GM12878 (cell line): ENCODE measurements around the gene TBC1D2B. TPM values are rescaled to one million over a fixed set of nuclear protein-coding genes. Genes with fewer than 3 reads are reported as not detected.
A peak's percentile ranks its signal among the peaks of the same experiment; 100 is the strongest.

Source experiments
- BHLHE40 ChIP-seq, 2 experiments: fragments of 450-650 bp in 1 of 2; IDR thresholded peaks; 2 replicates each; pipeline ENCODE4 v1.6.1; 2011 to 2017; ENCODE audit warnings: low read depth in 2 of 2, borderline replicate concordance in 1 of 2, improper control_type of control experiment in 1 of 2, low read length in 1 of 2, mild to moderate bottlenecking in 1 of 2
- DPF2 ChIP-seq: fragments of 450-650 bp; IDR thresholded peaks from 2 replicates; pipeline ENCODE4 v1.6.1; 2017; ENCODE audit warnings: mild to moderate bottlenecking
- EP300 ChIP-seq, 2 experiments: fragments of 150-350 bp in 1 of 2; IDR thresholded peaks; 2 replicates each; pipeline ENCODE4 v1.6.1; 2011 to 2012; ENCODE audit warnings: low read depth in 2 of 2, low read length in 2 of 2, borderline replicate concordance in 1 of 2, improper control_type of control experiment in 1 of 2, inconsistent platforms in 1 of 2; ENCODE audit not compliant: control insufficient read depth in 1 of 2
- HDAC2 ChIP-seq: fragments of 200-600 bp; sonication (generic); IDR thresholded peaks from 2 replicates; pipeline ENCODE4 v1.6.1; 2017
- MTA3 ChIP-seq: IDR thresholded peaks from 2 replicates; pipeline ENCODE4 v1.6.1; 2012; ENCODE audit warnings: low read length, inconsistent platforms, borderline replicate concordance
- NR2C1 ChIP-seq: fragments of 450-650 bp; IDR thresholded peaks from 2 replicates; pipeline ENCODE4 v1.6.1; 2017; ENCODE audit warnings: antibody characterized with exemption, mild to moderate bottlenecking, moderate library complexity
- NR2C2 ChIP-seq: IDR thresholded peaks from 2 replicates; pipeline ENCODE4 v1.6.1; 2011; ENCODE audit warnings: borderline replicate concordance, low read depth; ENCODE audit not compliant: control insufficient read depth, insufficient read length
- NR2F1 ChIP-seq: fragments of 450-650 bp; conservative IDR thresholded peaks from 2 replicates; pipeline ENCODE4 v1.6.1; 2017; ENCODE audit warnings: mild to moderate bottlenecking
- PML ChIP-seq: IDR thresholded peaks from 2 replicates; pipeline ENCODE4 v1.6.1; 2012; ENCODE audit warnings: low read length, inconsistent platforms
- POLR2A ChIP-seq: IDR thresholded peaks from 2 replicates; pipeline ENCODE4 v1.6.1; 2011; ENCODE audit warnings: low read depth, mild to moderate bottlenecking, low read length
- POLR2AphosphoS5 ChIP-seq: IDR thresholded peaks from 2 replicates; pipeline ENCODE4 v1.6.1; 2011; ENCODE audit warnings: mild to moderate bottlenecking, low read length, inconsistent platforms
- POU2F2 ChIP-seq: IDR thresholded peaks from 3 replicates; pipeline ENCODE4 v1.6.1; 2011; ENCODE audit warnings: low read depth, mild to moderate bottlenecking, low read length, borderline replicate concordance
- TCF12 ChIP-seq: IDR thresholded peaks from 2 replicates; pipeline ENCODE4 v1.6.1; 2011; ENCODE audit warnings: low read depth, mild to moderate bottlenecking, low read length
- TCF7 ChIP-seq: IDR thresholded peaks from 2 replicates; pipeline ENCODE4 v1.6.1; 2014; ENCODE audit warnings: antibody characterized with exemption, borderline replicate concordance
- ZNF24 ChIP-seq: fragments of 450-650 bp; IDR thresholded peaks from 2 replicates; pipeline ENCODE4 v1.6.1; 2017; ENCODE audit warnings: antibody characterized with exemption, mild to moderate bottlenecking
- polyA plus RNA-seq, 11 experiments: library from polyadenylated mRNA; depleted of rRNA in 4 of 11; unstranded in 6 of 11; stranded (reverse) in 5 of 11; fragments of >200 nt; fragmentation: Nextera tagmentation in 4 of 11; fragmentation: Illumina TruSeq in 1 of 11; extraction: Ambion mirVana in 4 of 11; extraction: Trizol in 1 of 11; gene quantifications; 1 replicate in 1 of 11; 2 replicates in 10 of 11; pipeline versions ENCODE4 v1.2.1 to v1.2.3, GENCODE V29; 2011 to 2016; ENCODE audit warnings: inconsistent platforms in 2 of 11, missing spikeins in 2 of 11, low read depth in 1 of 11
- total RNA-seq, 4 experiments: library from RNA; depleted of rRNA in 3 of 4; stranded (reverse); fragments of >200 nt in 3 of 4; fragmentation: Illumina TruSeq in 1 of 4; extraction: Trizol in 1 of 4; gene quantifications; 2 replicates each; pipeline versions ENCODE4 v1.2.1 to v1.2.3, GENCODE V29; 2013 to 2021
- TF ChIP-seq, protein P1 (sequence below): IDR thresholded peaks from 2 replicates; pipeline ENCODE4 v1.6.1; 2011; ENCODE audit warnings: low read depth, low read length, improper control_type of control experiment, borderline replicate concordance
- TF ChIP-seq, protein P2 (sequence below): IDR thresholded peaks from 2 replicates; pipeline ENCODE4 v1.6.1; 2012; ENCODE audit warnings: low read depth, low read length, improper control_type of control experiment
- TF ChIP-seq, protein P3 (sequence below): fragments of 450-650 bp; IDR thresholded peaks from 2 replicates; pipeline ENCODE4 v1.6.1; 2016; ENCODE audit warnings: mild to moderate bottlenecking
- TF ChIP-seq, protein P4 (sequence below): fragments of 450-650 bp; IDR thresholded peaks from 2 replicates; pipeline ENCODE4 v1.6.1; 2016; ENCODE audit warnings: mild to moderate bottlenecking
- TF ChIP-seq, protein P5 (sequence below): fragments of 450-650 bp; conservative IDR thresholded peaks from 2 replicates; pipeline ENCODE4 v1.6.1; 2017; ENCODE audit warnings: mild to moderate bottlenecking, moderate library complexity
- TF ChIP-seq, protein P6 (sequence below): fragments of 450-650 bp; formaldehyde crosslinking; IDR thresholded peaks from 2 replicates; pipeline ENCODE4 v1.4.0; 2022; ENCODE audit warnings: mild to moderate bottlenecking, moderate library complexity

TBC1D2B gene
- total and polyA plus RNA-seq, 10 of the 15 experiments (the other 5 are each of a cell fraction or from before 2014, with no cell fraction given): 1.3 to 53.4 (median 19.4) TPM

DNA sequence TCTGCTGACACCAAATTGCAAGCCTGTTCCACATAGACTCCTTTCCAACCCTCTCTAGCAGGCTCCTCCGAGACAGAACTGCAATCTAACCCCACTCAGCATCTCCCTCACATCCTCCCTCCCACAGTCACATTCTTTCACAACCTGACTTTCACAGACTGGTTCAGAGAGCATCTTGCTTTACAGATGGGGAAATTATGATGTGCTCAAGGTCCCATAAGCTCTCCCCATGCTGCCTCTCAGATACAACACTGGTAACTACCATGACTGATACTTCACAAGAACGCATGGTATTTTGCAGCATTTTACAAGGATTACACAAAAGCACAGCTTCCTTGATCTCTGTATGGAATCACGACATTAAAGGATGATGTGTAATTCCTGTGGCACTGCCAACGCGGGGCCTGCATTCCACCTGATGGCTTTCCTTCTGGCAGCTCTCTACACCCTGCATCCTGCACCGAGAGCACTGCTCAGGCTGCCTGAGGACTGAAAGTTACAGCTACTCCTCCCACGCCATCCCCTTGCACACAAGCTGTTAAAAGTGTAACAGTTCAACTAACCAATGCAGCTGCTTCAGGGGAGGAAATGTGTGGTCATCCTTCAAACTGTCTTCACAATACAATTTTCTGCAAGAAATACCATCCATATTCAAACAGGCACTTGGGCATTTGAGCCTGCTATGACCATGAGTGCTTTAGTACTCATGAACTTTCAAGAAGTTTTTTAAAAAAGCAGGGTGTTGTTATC lies 27.6 kb downstream of the TBC1D2B start (continued):
- TF ChIP-seq POLR2A (peak; percentile 63), HDAC2 (no peak), PML (peak; percentile 38; the same call in 1 of the 2 replicates), NR2C2 (no peak), BHLHE40 (IDR thresholded peaks at IDR 0.05; ENCODE audit: borderline replicate concordance in 1 of 2, low read depth in 2 of 2, low read length in 1 of 2) (peak; percentile 44 to 60; a peak in 2 of 4 replicates), TCF7 (no peak), EP300 (IDR thresholded peaks at IDR 0.05; ENCODE audit: borderline replicate concordance in 1 of 2, control insufficient read depth in 1 of 2, low read depth in 2 of 2, low read length in 2 of 2) (peak; percentile 52 to 84), TCF12 (peak; percentile 91), POU2F2 (peak; percentile 47; the same call in 1 of the 3 replicates), NR2C1 (no peak), MTA3 (no peak), ZNF24 (no peak; the same call in 1 of the 2 replicates), DPF2 (peak; percentile 82), POLR2AphosphoS5 (peak; percentile 64), NR2F1 (no peak)
- TF ChIP-seq, protein P1, sequence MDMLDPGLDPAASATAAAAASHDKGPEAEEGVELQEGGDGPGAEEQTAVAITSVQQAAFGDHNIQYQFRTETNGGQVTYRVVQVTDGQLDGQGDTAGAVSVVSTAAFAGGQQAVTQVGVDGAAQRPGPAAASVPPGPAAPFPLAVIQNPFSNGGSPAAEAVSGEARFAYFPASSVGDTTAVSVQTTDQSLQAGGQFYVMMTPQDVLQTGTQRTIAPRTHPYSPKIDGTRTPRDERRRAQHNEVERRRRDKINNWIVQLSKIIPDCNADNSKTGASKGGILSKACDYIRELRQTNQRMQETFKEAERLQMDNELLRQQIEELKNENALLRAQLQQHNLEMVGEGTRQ: no peak; the same call in 1 of the 2 replicates
- TF ChIP-seq, protein P2, sequence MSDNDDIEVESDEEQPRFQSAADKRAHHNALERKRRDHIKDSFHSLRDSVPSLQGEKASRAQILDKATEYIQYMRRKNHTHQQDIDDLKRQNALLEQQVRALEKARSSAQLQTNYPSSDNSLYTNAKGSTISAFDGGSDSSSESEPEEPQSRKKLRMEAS: peak; percentile 28; the same call in 1 of the 2 replicates
- TF ChIP-seq, protein P3, sequence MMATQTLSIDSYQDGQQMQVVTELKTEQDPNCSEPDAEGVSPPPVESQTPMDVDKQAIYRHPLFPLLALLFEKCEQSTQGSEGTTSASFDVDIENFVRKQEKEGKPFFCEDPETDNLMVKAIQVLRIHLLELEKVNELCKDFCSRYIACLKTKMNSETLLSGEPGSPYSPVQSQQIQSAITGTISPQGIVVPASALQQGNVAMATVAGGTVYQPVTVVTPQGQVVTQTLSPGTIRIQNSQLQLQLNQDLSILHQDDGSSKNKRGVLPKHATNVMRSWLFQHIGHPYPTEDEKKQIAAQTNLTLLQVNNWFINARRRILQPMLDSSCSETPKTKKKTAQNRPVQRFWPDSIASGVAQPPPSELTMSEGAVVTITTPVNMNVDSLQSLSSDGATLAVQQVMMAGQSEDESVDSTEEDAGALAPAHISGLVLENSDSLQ: no peak
- TF ChIP-seq, protein P4, sequence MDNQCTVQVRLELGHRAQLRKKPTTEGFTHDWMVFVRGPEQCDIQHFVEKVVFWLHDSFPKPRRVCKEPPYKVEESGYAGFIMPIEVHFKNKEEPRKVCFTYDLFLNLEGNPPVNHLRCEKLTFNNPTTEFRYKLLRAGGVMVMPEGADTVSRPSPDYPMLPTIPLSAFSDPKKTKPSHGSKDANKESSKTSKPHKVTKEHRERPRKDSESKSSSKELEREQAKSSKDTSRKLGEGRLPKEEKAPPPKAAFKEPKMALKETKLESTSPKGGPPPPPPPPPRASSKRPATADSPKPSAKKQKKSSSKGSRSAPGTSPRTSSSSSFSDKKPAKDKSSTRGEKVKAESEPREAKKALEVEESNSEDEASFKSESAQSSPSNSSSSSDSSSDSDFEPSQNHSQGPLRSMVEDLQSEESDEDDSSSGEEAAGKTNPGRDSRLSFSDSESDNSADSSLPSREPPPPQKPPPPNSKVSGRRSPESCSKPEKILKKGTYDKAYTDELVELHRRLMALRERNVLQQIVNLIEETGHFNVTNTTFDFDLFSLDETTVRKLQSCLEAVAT: peak; percentile 52; the same call in 1 of the 2 replicates
- TF ChIP-seq, protein P5, sequence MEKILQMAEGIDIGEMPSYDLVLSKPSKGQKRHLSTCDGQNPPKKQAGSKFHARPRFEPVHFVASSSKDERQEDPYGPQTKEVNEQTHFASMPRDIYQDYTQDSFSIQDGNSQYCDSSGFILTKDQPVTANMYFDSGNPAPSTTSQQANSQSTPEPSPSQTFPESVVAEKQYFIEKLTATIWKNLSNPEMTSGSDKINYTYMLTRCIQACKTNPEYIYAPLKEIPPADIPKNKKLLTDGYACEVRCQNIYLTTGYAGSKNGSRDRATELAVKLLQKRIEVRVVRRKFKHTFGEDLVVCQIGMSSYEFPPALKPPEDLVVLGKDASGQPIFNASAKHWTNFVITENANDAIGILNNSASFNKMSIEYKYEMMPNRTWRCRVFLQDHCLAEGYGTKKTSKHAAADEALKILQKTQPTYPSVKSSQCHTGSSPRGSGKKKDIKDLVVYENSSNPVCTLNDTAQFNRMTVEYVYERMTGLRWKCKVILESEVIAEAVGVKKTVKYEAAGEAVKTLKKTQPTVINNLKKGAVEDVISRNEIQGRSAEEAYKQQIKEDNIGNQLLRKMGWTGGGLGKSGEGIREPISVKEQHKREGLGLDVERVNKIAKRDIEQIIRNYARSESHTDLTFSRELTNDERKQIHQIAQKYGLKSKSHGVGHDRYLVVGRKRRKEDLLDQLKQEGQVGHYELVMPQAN: no peak; the same call in 1 of the 2 replicates
- TF ChIP-seq, protein P6, sequence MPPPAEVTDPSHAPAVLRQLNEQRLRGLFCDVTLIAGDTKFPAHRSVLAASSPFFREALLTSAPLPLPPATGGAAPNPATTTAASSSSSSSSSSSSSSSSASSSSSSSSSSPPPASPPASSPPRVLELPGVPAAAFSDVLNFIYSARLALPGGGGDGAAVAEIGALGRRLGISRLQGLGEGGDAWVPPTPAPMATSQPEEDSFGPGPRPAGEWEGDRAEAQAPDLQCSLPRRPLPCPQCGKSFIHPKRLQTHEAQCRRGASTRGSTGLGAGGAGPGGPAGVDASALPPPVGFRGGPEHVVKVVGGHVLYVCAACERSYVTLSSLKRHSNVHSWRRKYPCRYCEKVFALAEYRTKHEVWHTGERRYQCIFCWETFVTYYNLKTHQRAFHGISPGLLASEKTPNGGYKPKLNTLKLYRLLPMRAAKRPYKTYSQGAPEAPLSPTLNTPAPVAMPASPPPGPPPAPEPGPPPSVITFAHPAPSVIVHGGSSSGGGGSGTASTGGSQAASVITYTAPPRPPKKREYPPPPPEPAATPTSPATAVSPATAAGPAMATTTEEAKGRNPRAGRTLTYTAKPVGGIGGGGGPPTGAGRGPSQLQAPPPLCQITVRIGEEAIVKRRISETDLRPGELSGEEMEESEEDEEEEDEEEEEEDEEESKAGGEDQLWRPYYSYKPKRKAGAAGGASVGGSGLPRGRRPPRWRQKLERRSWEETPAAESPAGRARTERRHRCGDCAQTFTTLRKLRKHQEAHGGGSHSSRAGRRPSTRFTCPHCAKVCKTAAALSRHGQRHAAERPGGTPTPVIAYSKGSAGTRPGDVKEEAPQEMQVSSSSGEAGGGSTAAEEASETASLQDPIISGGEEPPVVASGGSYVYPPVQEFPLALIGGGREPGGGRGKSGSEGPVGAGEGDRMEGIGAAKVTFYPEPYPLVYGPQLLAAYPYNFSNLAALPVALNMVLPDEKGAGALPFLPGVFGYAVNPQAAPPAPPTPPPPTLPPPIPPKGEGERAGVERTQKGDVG (CRISPR knock-in tag): no peak
